ENCODE measurements around the gene PTPRA. TPM values are rescaled to one million over a fixed set of nuclear protein-coding genes. Genes with fewer than 3 reads are reported as not detected.

Gene PTPRA
- total RNA-seq, 1 experiment from 2014 or later, result 45.2 TPM

GRCh38 chr20:2911200-2911599 lies 37.9 kb downstream of the PTPRA start:
- Histone ChIP-seq H2BK15ac (ENCODE audit: low read depth, low read length) (no peak overlapping the region), H3K79me1 (ENCODE audit: insufficient read depth, low read depth, low read length, poor library complexity, severe bottlenecking) (peaks cover 4% of the 10 kb centered on the region), H3K4me2 (ENCODE audit: insufficient read depth, insufficient read length, low read length) (no peak overlapping the region), H3K4me1 (ENCODE audit: insufficient read depth, low read length) (no peaks in the 10 kb centered on the region), H3K27ac (ENCODE audit: insufficient read length, low read depth, low read length) (no peak overlapping the region), H3K9me3 (ENCODE audit: control insufficient read depth, low read depth, low read length) (no peaks in the 10 kb centered on the region), H3K14ac (ENCODE audit: insufficient read depth, low read length) (no peak overlapping the region), H3K18ac (ENCODE audit: insufficient read length, low read depth, low read length) (no peak overlapping the region), H3K23ac (ENCODE audit: insufficient read length, low read depth, low read length) (no peak overlapping the region), H2BK120ac (ENCODE audit: low read depth, low read length, poor library complexity, severe bottlenecking) (no peak overlapping the region), H3T11ph (ENCODE audit: low read length) (no peak overlapping the region), H2AFZ (ENCODE audit: low read length) (no peak overlapping the region), H3K56ac (ENCODE audit: insufficient read length, low read depth, low read length) (no peak overlapping the region), H3K23me2 (ENCODE audit: insufficient read length, low read depth, low read length, poor library complexity, severe bottlenecking) (no peaks in the 10 kb centered on the region), H3K4ac (ENCODE audit: low read depth, low read length) (no peak overlapping the region), H2BK12ac (ENCODE audit: insufficient read length, low read depth, low read length) (no peak overlapping the region), H2BK20ac (ENCODE audit: low read depth, low read length, poor library complexity, severe bottlenecking) (no peak overlapping the region), H3K9ac (ENCODE audit: extremely low read depth, insufficient read length, low read length) (no peak overlapping the region), H3K27me3 (ENCODE audit: insufficient read depth, low read length) (no peaks in the 10 kb centered on the region), H3K79me2 (ENCODE audit: insufficient read depth, low read length) (peaks cover 2% of the 10 kb centered on the region; the same call in 1 of the 2 replicates), H2BK5ac (ENCODE audit: insufficient read length, low read length) (no peak overlapping the region), H4K8ac (replicated peaks; ENCODE audit: insufficient read length, low read depth, low read length) (no peak overlapping the region), H2AK5ac (ENCODE audit: insufficient read length, low read length) (no peak overlapping the region), H4K20me1 (ENCODE audit: control insufficient read depth, insufficient read depth, insufficient read length) (no peaks in the 10 kb centered on the region), H4K5ac (ENCODE audit: insufficient read length, low read depth, low read length) (no peak overlapping the region), H4K91ac (ENCODE audit: insufficient read length, low read depth, low read length) (no peak overlapping the region)
- peaks cover 0 to 3% (median 2%) of the 10 kb centered on the region in 3 experiments; a peak in 4 of 7 replicates for H3K36me3 Mint-ChIP-seq (ENCODE audit: insufficient read depth in 1 of 3, low read depth in 3 of 3)
- no peaks in the 10 kb centered on the region for H3K9me3 Mint-ChIP-seq
- no peaks in the 10 kb centered on the region for H3K27me3 Mint-ChIP-seq (ENCODE audit: low read depth)
- no peak for DNase-seq
- no peak for TF ChIP-seq CTCF (conservative IDR thresholded peaks at IDR 0.05)
- H3K27ac Mint-ChIP-seq, result peak overlapping the region in 1 of 3 experiments; percentile 72; a peak in 3 of 7 replicates
- H3K4me3 Mint-ChIP-seq, result no peak overlapping the region
- H3K4me1 Mint-ChIP-seq, result peaks cover 3 to 8% of the 10 kb centered on the region in 2 experiments
